ENCODE results near the gene MED27.

MED27 gene

GRCh38 chr9:131837836-131838235, 241.8 kb downstream of the MED27 start:
- Histone ChIP-seq H3K27ac (ENCODE audit: extremely low read depth, low read depth, low read length) (no peak overlapping the region), H3K4me1 (ENCODE audit: control insufficient read depth, insufficient read depth, low read length) (no peaks in the 10 kb centered on the region; the same call in 1 of the 2 replicates), H3K36me3 (ENCODE audit: control insufficient read depth in 2 of 2, insufficient read depth in 1 of 2, low read length in 2 of 2) (no peaks in the 10 kb centered on the region), H3K4me3 (ENCODE audit: low read depth, low read length) (no peak overlapping the region), H3K9me3 (ENCODE audit: control insufficient read depth, insufficient read depth, low read depth, low read length) (no peaks in the 10 kb centered on the region)
- ChIA-PET POLR2A (no interaction called here), CTCF (interaction anchor here (0.5 to 2.0 kb wide), 3 partner anchors 399 to 883 kb away, joined by 3 to 9 read pairs (median 3); no protein-coding TSS in a partner anchor)
- TF ChIP-seq ZNF670 (tag by site-specific recombination; IDR thresholded peaks at IDR 0.05; ENCODE audit: low read depth) (no peak), ZIC2 (tag by site-specific recombination; IDR thresholded peaks at IDR 0.05) (no peak), ZBTB49 (tag by site-specific recombination; IDR thresholded peaks at IDR 0.05; ENCODE audit: low read depth) (no peak), YY2 (tag by site-specific recombination; IDR thresholded peaks at IDR 0.05) (no peak)

- POLR2A ChIA-PET, result interaction anchor here (0.7 kb wide), 1 partner anchor 117 kb away, joined by 3 read pairs; no protein-coding TSS in a partner anchor
- H3K4me3 ChIP-seq (ENCODE audit: low read depth, low read length), result no peak overlapping the region
- no peaks in the 10 kb centered on the region for H3K36me3 ChIP-seq (ENCODE audit: control insufficient read depth in 2 of 2, insufficient read depth in 1 of 2, low read length in 2 of 2)
- no peaks in the 10 kb centered on the region; the same call in 1 of the 2 replicates for H3K4me1 ChIP-seq (ENCODE audit: control insufficient read depth, insufficient read depth, low read length)
- CTCF ChIA-PET, result interaction anchor here (1.2 to 2.0 kb wide), 2 partner anchors 116 to 400 kb away, joined by 5 to 9 read pairs; no protein-coding TSS in a partner anchor
- no peak overlapping the region for H3K27ac ChIP-seq (ENCODE audit: extremely low read depth, low read depth, low read length)
- TF ChIP-seq CTCF (tag by site-specific recombination; IDR thresholded peaks at IDR 0.05) (peak; percentile 42; the same call in 1 of the 2 replicates), YY1 (tag by site-specific recombination; IDR thresholded peaks at IDR 0.05) (no peak), ZNF843 (tag by site-specific recombination; IDR thresholded peaks at IDR 0.05) (no peak)
- no peaks in the 10 kb centered on the region for H3K9me3 ChIP-seq (ENCODE audit: control insufficient read depth, insufficient read depth, low read depth, low read length)
Measured at GRCh38 chr9:131837316-131837715, 242.4 kb downstream of the MED27 start.

GRCh38 chr9:131836607-131837315, 242.9 kb downstream of the MED27 start:
- H3K36me3 ChIP-seq (ENCODE audit: control insufficient read depth in 2 of 2, insufficient read depth in 1 of 2, low read length in 2 of 2), result no peaks in the 10 kb centered on the region
- H3K27ac ChIP-seq (ENCODE audit: extremely low read depth, low read depth, low read length), result no peak overlapping the region

More at GRCh38 chr9:131836607-131837315, 242.9 kb downstream of the MED27 start:
- ChIA-PET POLR2A (interaction anchor here (0.6 to 0.7 kb wide), 2 partner anchors 13 to 118 kb away, joined by 3 to 5 read pairs; no protein-coding TSS in a partner anchor), CTCF (interaction anchor here (0.6 to 2.0 kb wide), 3 partner anchors 117 to 400 kb away, joined by 3 to 9 read pairs (median 5); no protein-coding TSS in a partner anchor)
- no peak for TF ChIP-seq ZBTB11 (tag by site-specific recombination; conservative IDR thresholded peaks at IDR 0.05; ENCODE audit: low read depth)
- no peak for TF ChIP-seq ZNF76 (tag by site-specific recombination; IDR thresholded peaks at IDR 0.05; ENCODE audit: borderline replicate concordance, low read depth)
- Histone ChIP-seq H3K4me3 (ENCODE audit: low read depth, low read length) (no peak overlapping the region), H3K9me3 (ENCODE audit: control insufficient read depth, insufficient read depth, low read depth, low read length) (no peaks in the 10 kb centered on the region), H3K4me1 (ENCODE audit: control insufficient read depth, insufficient read depth, low read length) (no peaks in the 10 kb centered on the region; the same call in 1 of the 2 replicates)

Measured in HEK293 (cell line).